ENCODE results near the gene CDC25A.

GRCh38 chr3:48110463-48110862 lies 77.8 kb downstream of the CDC25A start:
- TF ChIP-seq CTCF (IDR thresholded peaks at IDR 0.05) (no peak), POLR2A (IDR thresholded peaks at IDR 0.05) (no peak)
